Amniotic epithelial cell (primary cell): Measurements from ENCODE around the gene CAMK4.

Experiments
- DNase-seq: peaks from one replicate; pipeline ENCODE4 v3.0.0-alpha.2; 2010; ENCODE audit warnings: low read depth

The CAMK4 gene

GRCh38 chr5:111535879-111536549 lies 311.8 kb downstream of the CAMK4 start:
- DNase-seq = no peak

DNA sequence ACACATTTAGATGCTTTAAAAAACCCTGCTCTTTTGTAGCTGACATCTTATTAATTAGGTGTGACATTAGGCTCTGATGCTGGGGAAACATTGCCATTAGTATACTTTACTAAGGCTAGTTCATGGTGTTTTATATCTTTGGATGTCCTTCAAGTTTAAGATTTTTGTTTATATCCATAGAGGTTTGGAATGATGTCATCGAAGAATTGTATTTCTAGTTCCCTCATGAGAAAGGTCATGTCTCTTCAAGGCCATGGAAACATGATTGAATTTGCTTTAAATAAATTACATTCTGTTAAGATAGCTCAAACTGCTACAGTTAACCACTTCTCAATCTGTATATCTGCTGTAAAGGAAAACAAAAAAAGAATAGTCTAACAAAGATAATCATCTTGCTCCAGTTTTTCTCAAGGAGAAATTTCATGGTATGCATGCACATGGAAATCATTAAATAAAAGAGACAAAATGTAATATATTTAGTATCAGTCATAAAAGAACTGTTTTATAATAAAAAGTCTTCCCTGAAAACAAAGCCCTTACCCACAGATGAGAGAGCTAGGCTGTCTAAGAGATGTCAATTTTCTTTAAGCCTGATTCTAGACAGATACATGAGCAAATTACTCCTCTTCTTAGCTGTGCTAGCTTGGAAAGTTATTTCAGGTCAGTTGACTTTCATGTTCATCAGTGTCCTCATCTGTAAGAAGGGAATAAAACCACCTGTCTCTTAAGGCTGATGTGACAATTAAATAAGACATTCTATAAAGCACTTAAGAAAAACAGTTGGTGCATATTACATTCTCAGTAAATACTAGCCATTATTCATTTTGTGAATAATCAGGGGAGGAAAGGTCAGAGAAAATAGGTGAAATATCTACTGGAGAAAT lies 313.2 kb downstream of the CAMK4 start:
- DNase-seq = no peak
